ENCODE results near the gene BTN2A1.

GRCh38 chr6:26476896-26477295 lies 19.1 kb downstream of the BTN2A1 start:
- TF ChIP-seq POLR2A (IDR thresholded peaks at IDR 0.05) (no peak), CTCF (IDR thresholded peaks at IDR 0.05) (no peak), POLR2AphosphoS5 (IDR thresholded peaks at IDR 0.05) (no peak)

All from transverse colon (tissue), 4 donors.